Stimulated activated CD8-positive, alpha-beta memory T cell treated with anti-CD3 and anti-CD28 coated beads, Interleukin-15, amount 100 ng/mL, for 1 hour (primary cell): ENCODE results near the gene PPFIA3.
"Not testable (repeated sequence)": the region's sequence is repeated elsewhere in the genome, so short reads cannot be mapped to it uniquely, and the experiment has no call there.

Experiments used
- DNase-seq: peaks from one replicate; pipeline ENCODE4 v3.0.0-alpha.2; 2020; ENCODE audit warnings: low read depth

The PPFIA3 gene

GRCh38 chr19:49119411-49120324, at the start of gene PPFIA3:
Gene PPFIA3, plus strand, starts transcription at chr19:49119544. Its CDS starts 8,330 bp downstream, at chr19:49127874.
- DNase-seq, result no peak

GRCh38 chr19:49070416-49070815, 48.9 kb upstream of the PPFIA3 start:
- no peak for DNase-seq

GRCh38 chr19:49071860-49072547, 47.3 kb upstream of the PPFIA3 start:
- DNase-seq, result no peak

- no peak for DNase-seq
These were observed 45.6 kb upstream of the PPFIA3 start for GRCh38 chr19:49073514-49074378.

GRCh38 chr19:49074869-49075268, 44.5 kb upstream of the PPFIA3 start:
- DNase-seq, result not testable (repeated sequence)

GRCh38 chr19:49080392-49080791, 39.0 kb upstream of the PPFIA3 start:
- DNase-seq, result no peak

GRCh38 chr19:49081273-49081672, 38.1 kb upstream of the PPFIA3 start:
- DNase-seq, result no peak

GRCh38 chr19:49084206-49085019, 34.9 kb upstream of the PPFIA3 start:
- no peak for DNase-seq

- peak; percentile 96 for DNase-seq
These were observed 34.1 kb upstream of the PPFIA3 start, which contains the start of gene SNRNP70 for GRCh38 chr19:49085020-49085867. Gene SNRNP70, plus strand, starts transcription at chr19:49085451. Its CDS starts 964 bp downstream, at chr19:49086415.

GRCh38 chr19:49085868-49086232, 33.5 kb upstream of the PPFIA3 start:
- DNase-seq, result no peak

- DNase-seq, result no peak
These were observed 33.0 kb upstream of the PPFIA3 start for GRCh38 chr19:49086296-49086695.

GRCh38 chr19:49091391-49092038, 27.8 kb upstream of the PPFIA3 start:
- no peak for DNase-seq

- DNase-seq, result no peak
These were observed 26.7 kb upstream of the PPFIA3 start for GRCh38 chr19:49092686-49093085.

GRCh38 chr19:49094505-49095482, 24.6 kb upstream of the PPFIA3 start:
- no peak for DNase-seq

- peak; percentile 57 for DNase-seq
These were observed 21.7 kb upstream of the PPFIA3 start for GRCh38 chr19:49097453-49098288.

- DNase-seq, result no peak
These were observed 20.5 kb upstream of the PPFIA3 start for GRCh38 chr19:49098795-49099194.

GRCh38 chr19:49101160-49101559, 18.2 kb upstream of the PPFIA3 start:
- no peak for DNase-seq

- no peak for DNase-seq
These were observed 17.0 kb upstream of the PPFIA3 start for GRCh38 chr19:49102303-49102702.
